Femur (tissue), 1 donor: ENCODE results near the gene PKD1L1.
"Not testable (repeated sequence)": the region's sequence is repeated elsewhere in the genome, so short reads cannot be mapped to it uniquely, and the experiment has no call there.

Source experiments
- DNase-seq: peaks from one replicate; pipeline ENCODE4 v3.0.0-alpha.2; 2017

PKD1L1 gene

GRCh38 chr7:47762207-47762606 lies 186.1 kb downstream of the PKD1L1 start:
- no peak for DNase-seq

- DNase-seq: no peak
Observed at GRCh38 chr7:47759056-47759706, 189.1 kb downstream of the PKD1L1 start.

- DNase-seq: no peak
Observed at GRCh38 chr7:47758546-47758945, 189.7 kb downstream of the PKD1L1 start.

- peak; percentile 80 for DNase-seq
Observed at GRCh38 chr7:47757921-47758411, 190.3 kb downstream of the PKD1L1 start.

- no peak for DNase-seq
Observed at GRCh38 chr7:47756636-47757035, 191.6 kb downstream of the PKD1L1 start.

GRCh38 chr7:47755248-47755647 lies 193.0 kb downstream of the PKD1L1 start:
- DNase-seq: no peak

- DNase-seq: not testable (repeated sequence)
Observed at GRCh38 chr7:47751724-47752123, 196.5 kb downstream of the PKD1L1 start.

- DNase-seq: no peak
Observed at GRCh38 chr7:47751043-47751442, 197.2 kb downstream of the PKD1L1 start.

- DNase-seq: no peak
Observed at GRCh38 chr7:47748041-47748440, 200.2 kb downstream of the PKD1L1 start.

- no peak for DNase-seq
Observed at GRCh38 chr7:47747160-47747559, 201.1 kb downstream of the PKD1L1 start.

GRCh38 chr7:47746468-47746867 lies 201.8 kb downstream of the PKD1L1 start:
- DNase-seq: no peak

GRCh38 chr7:47744883-47745282 lies 203.4 kb downstream of the PKD1L1 start:
- DNase-seq: no peak

GRCh38 chr7:47743965-47744591 lies 204.2 kb downstream of the PKD1L1 start:
- DNase-seq: peak; percentile 36

GRCh38 chr7:47741984-47742383 lies 206.3 kb downstream of the PKD1L1 start:
- no peak for DNase-seq

GRCh38 chr7:47739891-47740290 lies 208.4 kb downstream of the PKD1L1 start:
- DNase-seq: no peak

GRCh38 chr7:47739301-47739875 lies 208.9 kb downstream of the PKD1L1 start:
- no peak for DNase-seq

GRCh38 chr7:47738563-47739166 lies 209.6 kb downstream of the PKD1L1 start:
- no peak for DNase-seq

- DNase-seq: no peak
Observed at GRCh38 chr7:47737601-47738000, 210.7 kb downstream of the PKD1L1 start.

GRCh38 chr7:47735431-47736345 lies 212.6 kb downstream of the PKD1L1 start:
- DNase-seq: no peak

GRCh38 chr7:47734949-47735291 lies 213.3 kb downstream of the PKD1L1 start:
- no peak for DNase-seq

GRCh38 chr7:47734287-47734948 lies 213.8 kb downstream of the PKD1L1 start:
- no peak for DNase-seq

GRCh38 chr7:47730142-47730541 lies 218.1 kb downstream of the PKD1L1 start:
- DNase-seq: no peak
